GM21576 (cell line): ENCODE data around the gene RFFL.

Experiments
- ATAC-seq: cut with Tn5 transposase; IDR thresholded peaks from one replicate; pipeline ENCODE4 v1.9.1; 2021; ENCODE audit warnings: mild to moderate bottlenecking, moderate library complexity; ENCODE audit not compliant: unreplicated experiment

RFFL gene

DNA sequence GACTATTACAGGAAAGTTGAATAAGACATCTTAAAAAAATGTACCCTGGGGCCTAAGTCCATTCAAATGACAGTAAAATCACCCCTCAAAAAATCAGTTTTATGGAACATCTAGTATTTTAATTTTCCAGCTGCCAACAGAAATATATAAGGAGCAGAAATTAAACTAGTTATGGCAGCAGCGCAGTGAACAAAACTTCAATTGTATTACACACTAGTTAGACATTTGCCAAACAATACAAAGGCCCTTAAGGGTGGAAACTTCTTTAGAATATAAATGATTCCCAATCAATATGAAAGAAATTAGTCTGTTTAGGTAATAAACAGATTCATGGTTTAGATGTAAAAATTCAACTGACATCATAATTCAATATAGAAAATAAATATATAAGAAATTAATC is 18.1 kb upstream of the RFFL start:
- ATAC-seq = no peak

DNA sequence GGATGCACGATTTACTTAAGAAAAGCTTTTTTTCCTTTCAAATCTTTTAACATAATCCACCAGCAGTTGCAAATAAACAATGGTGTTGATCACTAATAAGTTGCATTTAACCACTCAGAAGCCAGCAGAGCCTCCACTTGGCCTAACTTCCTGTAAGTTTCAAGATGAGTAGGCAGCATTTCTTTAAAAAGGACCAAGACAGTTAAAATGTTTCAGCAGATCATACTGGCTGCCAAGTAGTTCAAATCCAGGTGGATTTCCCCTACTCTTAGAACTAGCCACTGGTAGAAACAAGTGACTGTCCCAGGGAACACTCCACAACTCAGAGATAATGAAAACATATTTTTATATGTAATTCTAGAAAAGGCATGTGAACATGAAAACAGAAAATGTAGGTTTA is 17.0 kb upstream of the RFFL start:
- ATAC-seq = peak; percentile 67

DNA sequence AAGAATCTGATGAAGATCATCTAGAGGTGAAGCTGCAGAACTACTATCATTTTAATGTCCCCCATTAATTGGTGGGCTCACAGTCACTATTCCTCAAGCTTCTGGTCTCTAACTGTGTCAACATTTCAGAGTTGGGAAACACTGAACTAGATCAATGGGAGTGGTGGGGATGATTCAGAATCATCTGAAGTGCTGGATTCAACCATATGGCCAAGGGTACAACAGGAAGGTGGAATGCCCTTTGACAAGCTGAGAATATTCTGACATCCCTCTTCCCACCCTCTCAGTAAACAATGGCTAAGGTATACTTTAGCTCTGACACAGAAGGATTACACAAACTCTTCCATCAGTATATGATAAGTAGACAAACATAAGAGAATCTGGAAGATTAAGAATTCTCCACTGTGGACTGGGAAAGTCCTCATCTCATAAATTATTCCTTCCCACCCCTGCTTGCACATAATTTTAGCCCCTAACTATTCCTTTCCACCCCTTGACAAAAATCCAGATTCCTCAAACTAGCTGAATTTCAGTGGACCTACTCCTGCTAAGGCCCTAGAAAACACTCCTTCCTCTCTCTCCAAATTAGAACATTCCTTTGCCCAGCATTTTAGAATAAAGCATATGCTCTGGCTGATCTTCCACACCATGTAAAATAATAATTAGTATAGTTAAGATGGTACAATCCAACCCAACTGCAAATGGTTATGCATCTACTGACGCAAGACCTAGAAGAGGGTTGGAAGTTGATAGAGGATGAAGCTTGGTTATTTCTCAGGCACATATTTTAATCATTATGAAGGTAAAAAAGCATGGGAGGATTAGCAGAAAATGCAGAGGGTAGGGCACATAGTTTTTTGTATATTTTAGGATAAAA is 16.3 kb upstream of the RFFL start:
- ATAC-seq = no peak

DNA sequence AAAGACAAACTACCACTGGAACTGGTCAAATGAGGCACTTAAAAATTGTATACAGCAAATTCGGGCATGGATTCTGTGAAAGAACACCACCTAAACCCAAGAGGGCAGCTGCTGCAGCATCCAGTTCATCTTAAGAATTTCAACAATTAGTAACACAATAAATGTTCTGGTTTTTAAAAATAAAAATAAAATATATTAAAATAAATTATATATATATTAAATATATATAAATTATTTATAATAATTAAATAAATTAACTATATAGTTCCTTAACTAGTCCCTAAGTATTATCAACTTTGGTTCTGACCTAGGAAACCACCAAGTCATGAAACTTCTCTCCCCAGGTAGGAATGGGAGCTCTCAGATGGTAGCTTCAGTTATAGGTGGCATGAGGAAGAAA is 13.4 kb upstream of the RFFL start:
- no peak for ATAC-seq

DNA sequence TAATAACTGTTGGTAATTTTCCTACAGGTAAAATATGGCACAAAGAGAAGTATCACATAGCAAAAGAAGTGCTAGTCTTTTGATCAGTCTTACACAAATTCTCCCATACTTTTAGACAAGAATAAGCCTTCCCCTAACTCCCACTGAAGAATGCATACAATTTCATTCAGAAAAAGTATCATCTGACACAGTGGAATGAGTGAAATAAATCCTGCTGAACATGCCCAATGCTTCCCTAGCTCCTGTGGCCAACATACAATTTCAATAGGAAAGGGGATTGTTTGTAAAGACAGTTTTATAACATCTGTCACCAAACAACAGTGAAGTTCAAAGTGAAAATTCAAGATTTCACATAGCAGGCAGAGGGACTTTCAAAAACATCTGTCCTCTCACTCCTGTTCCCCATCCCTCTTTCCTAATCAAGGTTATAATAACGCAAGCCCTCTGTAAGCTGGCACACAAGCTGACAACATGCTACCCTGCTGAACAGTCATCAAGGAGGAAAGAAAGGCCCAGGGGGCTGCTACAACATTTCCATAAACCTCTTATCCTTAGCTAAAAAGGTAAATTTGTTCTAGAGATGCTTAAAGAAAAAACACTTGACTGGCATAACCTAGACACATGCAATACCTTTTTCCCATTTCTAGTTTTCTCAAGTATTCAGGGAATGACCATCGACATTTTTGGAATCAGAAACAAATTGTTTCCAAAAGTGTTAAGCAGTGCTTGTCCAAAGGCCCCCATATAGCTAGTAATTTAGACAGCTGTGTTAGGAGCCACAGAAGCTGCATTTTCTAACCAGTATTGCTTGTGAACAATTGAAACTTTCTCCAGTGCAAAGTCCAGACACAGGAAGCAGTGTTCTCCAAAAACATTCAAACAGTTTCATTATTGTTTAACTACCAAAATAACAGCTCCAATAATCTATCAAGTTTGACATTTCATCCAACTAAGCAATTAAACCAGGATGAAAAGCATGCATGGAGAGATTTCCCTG is 11.5 kb upstream of the RFFL start:
- no peak for ATAC-seq

DNA sequence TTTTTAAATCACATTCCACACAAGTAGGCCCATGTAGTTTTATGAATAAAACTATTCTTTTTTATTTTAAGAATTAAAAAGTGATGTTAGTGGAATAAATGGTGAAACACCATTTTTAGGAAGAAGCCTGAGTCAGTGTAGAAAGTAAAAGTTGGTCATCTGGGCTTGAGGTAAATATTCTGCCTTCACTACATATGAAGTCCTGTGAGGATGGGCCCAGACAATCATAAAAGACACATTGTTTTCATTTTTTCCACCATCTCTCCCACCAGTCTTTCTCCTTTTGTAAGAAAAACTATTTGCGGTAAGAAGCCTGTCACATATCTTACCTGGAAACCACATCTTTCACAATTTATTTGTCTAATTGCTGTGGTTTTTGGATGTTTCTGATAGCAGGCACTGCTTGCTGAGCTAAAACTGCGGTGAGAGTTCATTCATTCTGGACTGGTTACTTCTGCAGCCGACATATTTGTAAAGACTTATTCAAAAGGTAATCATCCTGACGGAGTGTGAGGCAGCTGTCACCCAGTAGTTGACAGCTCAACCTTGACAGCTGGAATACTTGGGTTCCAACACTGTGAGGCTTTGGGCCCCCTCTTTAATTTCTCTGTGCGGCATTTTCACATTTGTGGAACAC is 10.6 kb upstream of the RFFL start:
- ATAC-seq = no peak

DNA sequence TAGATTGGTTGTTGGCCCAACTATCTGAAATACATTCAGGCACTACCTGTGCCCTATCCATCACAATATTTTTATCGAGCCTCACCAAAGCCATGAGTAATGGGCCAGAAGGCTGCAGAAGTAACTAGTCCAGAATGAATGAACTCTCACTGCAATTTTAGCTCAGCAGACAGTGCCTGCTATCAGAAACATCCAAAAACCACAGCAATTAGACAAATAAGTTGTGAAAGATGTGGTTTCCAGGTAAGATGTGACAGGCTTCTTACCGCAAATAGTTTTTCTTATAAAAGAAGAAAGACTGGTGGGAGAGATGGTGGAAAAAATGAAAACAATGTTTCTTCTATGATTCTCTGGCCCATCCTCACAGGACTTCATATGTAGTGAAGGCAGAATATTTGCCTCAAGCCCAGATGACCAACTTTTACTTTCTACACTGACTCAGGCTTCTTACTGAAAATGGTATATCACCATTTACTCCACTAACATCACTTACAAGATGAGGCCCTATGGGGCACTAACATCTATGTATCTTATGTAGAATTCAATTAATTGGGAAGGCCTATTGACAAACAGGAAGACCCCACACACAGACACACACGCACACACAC is 9.8 kb upstream of the RFFL start:
- ATAC-seq = no peak

DNA sequence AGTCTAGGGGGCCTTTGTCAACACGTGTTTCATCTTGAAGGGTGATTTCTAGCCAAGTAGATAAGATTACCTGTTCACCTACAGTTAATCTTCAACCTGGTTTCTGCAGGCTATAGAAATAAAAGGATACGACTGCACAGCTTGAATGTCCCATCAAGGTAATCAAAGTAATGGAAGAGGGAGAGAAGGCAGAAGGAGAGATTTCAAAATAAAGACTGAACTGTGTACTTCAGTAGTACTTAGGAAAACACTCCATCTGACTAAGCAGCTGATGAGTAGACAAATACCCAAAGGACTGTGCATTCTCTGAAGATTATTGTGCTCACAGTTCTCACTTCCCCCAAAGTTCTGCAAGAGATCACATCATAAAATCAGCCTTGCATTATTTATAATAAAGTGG is 5.8 kb upstream of the RFFL start:
- no peak for ATAC-seq

DNA sequence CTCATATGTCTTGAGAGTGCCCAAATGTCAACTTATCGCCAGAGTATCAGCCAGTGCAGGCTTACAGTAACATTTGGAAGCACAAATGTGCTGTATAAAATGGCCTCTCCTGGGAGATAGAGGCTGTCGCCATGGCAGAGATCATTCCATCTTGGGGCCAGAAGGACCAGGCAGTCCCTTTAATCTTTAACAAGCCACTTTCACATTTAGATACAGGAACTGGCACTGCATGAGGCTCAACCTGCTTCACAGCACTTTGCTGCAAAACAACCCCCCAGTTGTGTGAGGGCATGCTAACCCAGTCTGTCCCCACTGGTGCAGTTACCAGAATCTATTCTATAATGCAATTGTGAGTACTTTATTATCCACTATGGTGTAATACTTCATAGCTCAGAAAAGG is 4.7 kb upstream of the RFFL start:
- ATAC-seq = no peak

DNA sequence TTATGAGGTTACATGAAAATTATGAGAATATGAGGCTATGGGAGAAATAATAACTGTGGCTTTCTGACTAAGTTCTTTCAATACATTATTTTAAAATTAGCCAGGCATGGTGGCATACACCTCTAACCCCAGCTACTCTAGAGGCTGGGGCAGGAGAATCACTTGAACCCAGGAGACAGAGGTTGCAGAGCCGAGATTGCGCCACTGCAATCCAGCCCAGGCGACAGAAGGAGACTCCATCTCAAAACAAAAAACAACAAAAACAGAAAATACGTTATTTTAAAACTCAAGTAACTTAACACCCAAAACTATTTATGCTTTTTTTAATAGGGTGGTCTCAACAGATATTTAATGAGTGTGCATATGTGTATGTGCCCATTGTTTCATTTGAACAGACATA is 2.4 kb upstream of the RFFL start:
- ATAC-seq = no peak

DNA sequence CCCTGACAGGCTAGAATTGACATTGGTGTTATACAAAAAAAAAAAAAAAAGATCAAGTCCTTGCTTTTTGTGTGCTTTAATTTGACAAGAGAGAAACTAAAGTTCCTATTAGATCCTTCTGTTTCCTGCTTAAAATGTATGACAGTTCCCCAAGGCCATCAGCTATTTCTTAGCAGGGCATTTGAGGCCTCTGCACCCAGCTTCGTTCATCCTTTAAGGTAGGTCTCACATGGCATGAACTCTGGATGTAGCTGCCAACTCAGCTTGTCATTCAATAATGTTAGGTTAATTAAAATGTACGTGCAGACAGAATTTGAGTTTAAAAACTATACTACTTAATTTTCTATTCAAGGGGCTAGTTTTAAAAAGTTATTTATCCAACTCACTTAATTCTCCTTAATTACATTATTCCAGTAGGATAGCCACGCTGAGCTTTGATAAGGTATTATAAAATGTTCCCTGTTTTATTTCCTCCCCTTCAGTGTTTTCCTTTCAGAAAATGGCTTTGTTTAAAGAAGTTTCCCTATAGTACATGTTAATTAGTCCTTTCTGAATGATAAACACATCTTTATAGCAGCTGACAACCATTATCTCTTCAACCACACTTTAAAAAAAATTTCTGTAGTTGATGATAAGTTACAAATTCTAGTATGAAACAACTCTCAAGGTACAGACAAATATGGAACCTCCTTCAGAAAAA is 1.2 kb upstream of the RFFL start:
- ATAC-seq = no peak

DNA sequence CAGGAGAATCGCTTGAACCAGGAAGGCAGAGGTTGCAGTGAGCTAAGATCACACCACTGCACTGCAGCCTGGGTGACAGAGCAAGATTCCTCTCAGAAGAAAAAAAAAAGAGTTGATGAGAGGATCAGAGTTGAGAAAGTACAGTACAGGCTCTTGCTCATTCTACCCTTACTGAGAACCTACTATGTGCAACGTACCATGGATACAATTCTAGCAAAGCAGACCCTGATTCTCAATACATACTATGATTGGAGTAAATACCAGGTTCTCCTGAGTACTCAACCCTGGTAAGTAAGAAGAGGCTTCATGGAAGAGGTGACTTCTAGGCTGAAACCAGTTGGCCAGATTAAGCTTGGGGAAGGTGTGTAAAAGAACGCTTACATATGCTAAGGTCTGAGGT is 1.2 kb downstream of the RFFL start:
- ATAC-seq = no peak

DNA sequence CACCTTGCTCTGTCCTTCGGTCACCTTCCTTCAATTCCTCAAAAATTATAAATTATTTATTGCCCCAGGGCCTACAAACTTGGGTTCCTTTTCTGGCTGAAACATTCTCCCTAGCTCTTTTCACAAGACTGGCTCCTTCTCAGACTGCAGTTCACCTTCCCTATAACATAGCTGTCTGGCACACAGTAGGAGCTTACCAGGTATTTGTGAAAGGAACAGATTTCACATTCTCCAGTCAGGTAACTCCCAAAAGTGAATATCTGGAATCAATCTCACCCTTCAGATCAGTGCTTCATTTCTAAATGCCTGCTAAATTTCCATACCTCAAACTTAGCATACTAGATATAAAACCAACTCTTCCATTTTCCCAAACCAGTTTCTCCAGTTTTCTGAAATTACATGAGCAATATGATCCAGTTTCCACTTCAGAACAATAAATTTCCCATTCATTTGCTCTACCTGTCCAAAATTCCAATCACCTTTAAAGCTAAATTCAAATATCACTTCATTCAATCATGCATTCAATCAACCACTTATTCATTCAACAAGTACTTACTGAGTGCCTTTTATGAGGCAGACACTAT is 6.1 kb downstream of the RFFL start:
- ATAC-seq = no peak

DNA sequence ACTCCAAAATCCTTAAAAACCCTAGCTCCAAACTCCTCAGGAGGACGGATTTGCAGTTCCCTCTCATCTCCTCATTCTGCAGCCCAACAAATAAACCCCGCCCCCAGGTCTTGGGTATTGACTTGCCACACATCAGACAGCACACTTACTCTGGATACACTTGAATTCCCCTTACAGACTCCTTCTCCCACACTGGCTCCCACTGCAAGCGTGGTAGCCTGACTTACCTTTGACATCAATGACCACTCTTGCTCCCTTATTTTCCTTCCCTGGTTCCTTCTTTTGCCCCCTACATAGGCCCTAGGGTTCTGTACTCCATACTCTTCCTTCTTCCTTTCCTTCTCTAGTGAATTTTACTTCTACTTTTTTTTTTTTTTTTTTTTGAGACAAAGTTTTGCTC is 7.5 kb downstream of the RFFL start:
- no peak for ATAC-seq

DNA sequence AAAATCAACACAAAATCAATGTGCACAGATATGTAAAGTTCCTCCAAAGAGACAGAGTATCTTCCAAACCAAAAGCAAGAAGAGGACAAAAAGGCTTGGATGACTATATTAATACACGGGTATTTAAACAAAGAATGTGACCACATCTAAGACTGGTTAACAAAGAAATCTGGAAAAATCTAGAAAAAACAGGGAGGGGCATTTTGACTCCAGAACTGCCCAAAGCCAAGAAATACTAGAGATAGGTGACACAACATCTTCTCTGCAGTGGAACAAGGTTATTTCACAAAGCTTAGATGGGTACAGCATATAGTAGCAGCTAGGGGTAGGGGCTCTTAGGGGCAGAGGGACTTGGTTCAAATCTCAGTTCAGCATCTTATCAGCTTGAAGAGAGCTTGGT is 10.3 kb downstream of the RFFL start:
- no peak for ATAC-seq

DNA sequence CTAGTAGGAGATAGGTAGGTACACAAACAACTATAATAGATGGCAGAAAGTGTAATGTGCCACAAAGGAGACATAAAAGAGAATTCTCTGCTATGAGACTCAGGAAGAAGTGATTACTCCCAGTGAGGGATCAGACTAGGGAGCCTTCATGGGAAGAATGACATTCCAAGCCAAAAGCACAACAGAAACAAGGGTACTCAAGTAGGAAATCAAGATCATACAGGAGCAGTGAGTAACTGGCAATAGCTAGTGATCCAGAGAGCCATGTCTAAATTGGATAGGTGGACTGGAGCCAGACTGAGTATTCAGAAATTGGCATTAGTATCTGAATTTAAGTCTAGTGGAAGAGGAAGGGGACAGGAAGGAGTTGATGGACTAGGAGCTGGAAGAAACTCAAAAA is 10.7 kb downstream of the RFFL start:
- no peak for ATAC-seq

DNA sequence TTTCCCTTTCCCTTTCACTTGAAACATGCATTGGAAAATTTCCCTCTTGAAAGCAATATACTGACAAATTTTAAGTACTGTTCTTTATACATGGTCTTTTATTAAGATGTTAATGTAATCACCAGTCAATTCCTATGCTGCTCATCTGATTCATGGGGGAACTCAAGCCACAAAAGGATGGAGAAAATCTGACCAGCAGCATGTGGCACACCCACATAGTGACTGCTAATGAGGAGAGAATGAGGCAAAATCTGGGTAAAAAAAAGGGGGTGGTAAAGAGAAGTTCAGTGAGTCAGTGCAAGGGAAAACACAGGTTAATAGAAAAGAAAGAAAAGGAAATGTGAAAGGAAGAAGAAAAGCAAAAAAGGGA is 11.3 kb downstream of the RFFL start:
- no peak for ATAC-seq

DNA sequence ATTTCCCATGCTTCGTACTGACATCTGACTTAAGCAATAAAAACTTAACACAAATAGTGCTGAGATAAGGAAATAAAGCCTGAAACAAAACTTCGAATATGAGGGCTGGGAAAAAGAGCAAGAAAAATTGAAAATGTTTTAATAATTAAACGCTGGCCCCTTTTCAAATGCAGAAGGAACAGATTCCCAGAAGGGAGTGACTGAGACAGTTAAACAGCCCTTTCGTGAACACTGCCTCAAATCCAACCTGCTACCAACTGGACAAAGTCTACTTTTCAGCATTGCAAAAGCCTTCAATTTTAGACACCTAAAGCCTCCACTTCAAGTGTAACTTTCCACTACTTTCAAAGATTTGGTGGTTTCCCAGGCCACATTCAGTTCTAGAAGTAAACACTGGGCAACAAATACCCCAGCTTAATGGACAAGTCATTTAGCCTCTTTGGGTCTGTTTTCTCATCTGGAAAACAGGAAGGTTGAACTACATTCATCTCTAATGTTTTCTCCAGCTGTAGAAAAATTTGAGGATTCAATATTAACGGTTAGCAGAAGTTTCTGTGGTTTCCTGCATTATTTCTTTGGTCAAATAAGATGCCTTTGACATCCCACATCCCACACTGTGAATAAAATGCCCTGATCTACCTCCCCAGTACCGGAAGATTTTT is 11.8 kb downstream of the RFFL start:
- ATAC-seq = no peak

DNA sequence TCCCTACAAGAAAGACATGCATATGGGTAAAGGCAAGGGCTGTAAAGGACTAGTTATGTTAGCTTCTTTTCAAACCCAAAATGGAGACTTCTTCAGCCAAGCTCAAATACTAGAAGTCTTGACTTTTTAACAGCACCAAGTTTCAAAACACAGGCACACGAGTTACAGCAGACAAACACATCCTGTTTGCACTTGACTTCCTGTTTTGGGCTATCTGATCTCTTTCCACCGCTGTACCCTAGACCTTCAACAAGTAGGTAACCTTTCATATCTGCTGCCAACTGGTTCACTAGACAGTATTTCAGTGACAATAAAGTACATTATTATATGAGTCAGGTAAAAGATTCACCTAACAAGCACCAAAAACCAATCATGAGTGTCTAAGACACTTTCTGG is 12.3 kb downstream of the RFFL start:
- peak; percentile 53 for ATAC-seq

DNA sequence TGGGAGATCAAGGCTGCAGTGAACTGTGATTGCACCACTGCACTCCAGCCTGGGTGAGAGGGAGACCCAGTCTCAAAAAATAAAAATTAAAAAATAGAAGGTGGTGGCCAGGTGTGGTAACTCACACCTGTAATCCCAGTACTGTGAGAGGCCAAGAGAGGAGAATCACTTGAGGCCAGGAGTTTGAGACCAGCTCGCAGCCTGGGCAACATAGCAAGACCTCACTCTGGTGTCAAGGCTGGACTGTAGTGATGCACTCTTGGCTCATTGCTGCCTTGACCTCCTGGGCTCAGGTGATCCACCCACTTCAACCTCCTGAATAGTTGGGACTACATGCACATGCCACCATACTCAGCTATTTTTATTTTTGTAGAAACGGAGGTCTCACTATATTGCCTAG is 13.3 kb downstream of the RFFL start:
- no peak for ATAC-seq
